Neural progenitor cell (in vitro differentiated cells): ENCODE measurements around the gene NRF1. TPM values are rescaled to one million over a fixed set of nuclear protein-coding genes. Genes with fewer than 3 reads are reported as not detected.

Experiments
- DNase-seq: peaks from one replicate; pipeline ENCODE4 v3.0.0-alpha.2; 2016; ENCODE audit warnings: low spot score
- H2AFZ ChIP-seq: fragments of 200-600 bp; sonication (generic); replicated peaks from 2 replicates; pipeline ENCODE4 v1.6.1; 2016; ENCODE audit warnings: antibody characterized with exemption
- H3F3A ChIP-seq: fragments of 200-600 bp; sonication (generic); 2 replicates; pipeline ENCODE4 v1.6.1; 2016; ENCODE audit warnings: antibody characterized with exemption, low read depth
- H3K27ac ChIP-seq: fragments of 200-600 bp; sonication (generic); 2 replicates; pipeline ENCODE4 v1.5.1; 2016; ENCODE audit warnings: mild to moderate bottlenecking
- H3K27me3 ChIP-seq: fragments of 200-600 bp; sonication (generic); 2 replicates; pipeline ENCODE4 v1.6.1; 2016; ENCODE audit warnings: mild to moderate bottlenecking, moderate library complexity
- H3K36me3 ChIP-seq: fragments of 200-600 bp; sonication (generic); 2 replicates; pipeline ENCODE4 v1.5.1; 2016
- H3K4me1 ChIP-seq: fragments of 200-600 bp; sonication (generic); 2 replicates; pipeline ENCODE4 v1.6.1; 2016; ENCODE audit warnings: mixed run types
- H3K4me2 ChIP-seq: fragments of 200-600 bp; sonication (generic); 2 replicates; pipeline ENCODE4 v1.6.1; 2016
- H3K4me3 ChIP-seq: fragments of 200-600 bp; sonication (generic); 2 replicates; pipeline ENCODE4 v1.5.1; 2016
- H3K79me2 ChIP-seq: fragments of 200-600 bp; sonication (generic); 2 replicates; pipeline ENCODE4 v1.6.1; 2016; ENCODE audit warnings: low read depth
- H3K9ac ChIP-seq: fragments of 200-600 bp; sonication (generic); 2 replicates; pipeline ENCODE4 v1.6.1; 2016
- H3K9me3 ChIP-seq: fragments of 200-600 bp; sonication (generic); 2 replicates; pipeline ENCODE4 v1.5.1; 2016; ENCODE audit warnings: low read depth
- H4K20me1 ChIP-seq: fragments of 200-600 bp; sonication (generic); 2 replicates; pipeline ENCODE4 v1.6.1; 2016; ENCODE audit warnings: low read depth
- H3K27ac Mint-ChIP-seq: 3 replicates; pipeline ENCODE4 v1.8.0; 2021; ENCODE audit warnings: mixed read lengths
- H3K27me3 Mint-ChIP-seq: 2 replicates; pipeline ENCODE4 v1.8.0; 2022; ENCODE audit warnings: low read depth, mild to moderate bottlenecking, inconsistent platforms, moderate library complexity, mixed read lengths; ENCODE audit not compliant: insufficient read depth
- H3K36me3 Mint-ChIP-seq: 3 replicates; pipeline ENCODE4 v1.8.0; 2021; ENCODE audit warnings: mixed read lengths
- H3K4me1 Mint-ChIP-seq: 3 replicates; pipeline ENCODE4 v1.8.0; 2021; ENCODE audit warnings: mixed read lengths
- H3K4me3 Mint-ChIP-seq: 3 replicates; pipeline ENCODE4 v1.8.0; 2021; ENCODE audit warnings: mild to moderate bottlenecking, moderate library complexity, mixed read lengths
- H3K9me3 Mint-ChIP-seq: 3 replicates; pipeline ENCODE4 v1.8.0; 2020; ENCODE audit warnings: mixed read lengths
- EZH2 ChIP-seq: fragments of 200-600 bp; sonication (generic); IDR thresholded peaks from 2 replicates; pipeline ENCODE4 v1.6.1; 2017; ENCODE audit warnings: antibody characterized with exemption, mild to moderate bottlenecking, moderate library complexity
- EZH2phosphoT487 ChIP-seq: fragments of 200-600 bp; sonication (generic); IDR thresholded peaks from 2 replicates; pipeline ENCODE4 v1.6.1; 2017; ENCODE audit warnings: antibody characterized with exemption
- total RNA-seq: library from RNA; depleted of rRNA; stranded (reverse); fragments of >200 nt; gene quantifications from 2 replicates; pipeline ENCODE4 v1.2.3, GENCODE V29; 2015; ENCODE audit warnings: low replicate concordance
- TF ChIP-seq, protein P1 (sequence below): fragments of 200-600 bp; sonication (generic); IDR thresholded peaks from 2 replicates; pipeline ENCODE4 v1.5.1; 2017; ENCODE audit warnings: antibody characterized with exemption, mild to moderate bottlenecking

The NRF1 gene
- total RNA-seq, 1 donor from 2014 or later, result 22.9 TPM

DNA sequence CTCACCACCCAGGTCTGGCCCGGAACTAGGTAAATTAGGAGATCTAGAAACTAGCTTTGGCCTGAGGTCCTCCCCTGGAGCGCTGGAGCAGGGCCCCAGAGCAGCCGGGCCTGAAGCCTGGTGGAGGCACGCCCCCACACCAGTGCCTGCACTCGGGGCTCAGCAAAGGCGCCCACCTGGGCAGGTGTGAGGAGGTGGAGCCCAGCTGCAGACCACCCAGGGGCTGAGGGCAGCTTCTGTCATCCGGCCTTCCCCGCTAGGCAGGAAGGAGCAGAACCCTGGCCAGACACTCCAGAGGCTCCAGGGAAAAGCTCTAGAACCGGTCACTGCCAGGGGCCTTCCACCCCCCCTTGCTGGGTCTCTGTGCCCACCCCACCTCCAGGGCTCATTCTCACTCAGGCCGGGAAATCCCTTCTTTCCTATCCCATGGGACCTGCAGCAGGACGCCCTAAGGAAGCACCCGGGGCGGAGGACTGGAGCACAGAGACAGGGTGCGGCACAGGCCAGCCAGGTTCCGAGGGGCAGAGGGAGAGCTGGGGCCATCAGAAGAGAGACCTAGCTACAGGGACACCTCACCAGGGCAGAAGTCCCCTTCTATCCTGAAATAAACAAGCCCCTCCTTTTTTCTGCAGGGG is 161.2 kb downstream of the NRF1 start:
- DNase-seq, result no peak
- no peaks in the 10 kb centered on the region for H3K9me3 ChIP-seq
- Mint-ChIP-seq H3K4me1 (no peaks in the 10 kb centered on the region), H3K9me3 (no peaks in the 10 kb centered on the region), H3K27me3 (peaks cover 28% of the 10 kb centered on the region), H3K36me3 (no peaks in the 10 kb centered on the region), H3K27ac (no peak overlapping the region), H3K4me3 (no peak overlapping the region)
- no peak overlapping the region for H3K27ac ChIP-seq
- TF ChIP-seq EZH2phosphoT487, result no peak
- TF ChIP-seq EZH2, result no peak
- TF ChIP-seq, protein P1, sequence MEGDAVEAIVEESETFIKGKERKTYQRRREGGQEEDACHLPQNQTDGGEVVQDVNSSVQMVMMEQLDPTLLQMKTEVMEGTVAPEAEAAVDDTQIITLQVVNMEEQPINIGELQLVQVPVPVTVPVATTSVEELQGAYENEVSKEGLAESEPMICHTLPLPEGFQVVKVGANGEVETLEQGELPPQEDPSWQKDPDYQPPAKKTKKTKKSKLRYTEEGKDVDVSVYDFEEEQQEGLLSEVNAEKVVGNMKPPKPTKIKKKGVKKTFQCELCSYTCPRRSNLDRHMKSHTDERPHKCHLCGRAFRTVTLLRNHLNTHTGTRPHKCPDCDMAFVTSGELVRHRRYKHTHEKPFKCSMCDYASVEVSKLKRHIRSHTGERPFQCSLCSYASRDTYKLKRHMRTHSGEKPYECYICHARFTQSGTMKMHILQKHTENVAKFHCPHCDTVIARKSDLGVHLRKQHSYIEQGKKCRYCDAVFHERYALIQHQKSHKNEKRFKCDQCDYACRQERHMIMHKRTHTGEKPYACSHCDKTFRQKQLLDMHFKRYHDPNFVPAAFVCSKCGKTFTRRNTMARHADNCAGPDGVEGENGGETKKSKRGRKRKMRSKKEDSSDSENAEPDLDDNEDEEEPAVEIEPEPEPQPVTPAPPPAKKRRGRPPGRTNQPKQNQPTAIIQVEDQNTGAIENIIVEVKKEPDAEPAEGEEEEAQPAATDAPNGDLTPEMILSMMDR, result no peak
- H2AFZ ChIP-seq, result no peak overlapping the region
- peak overlapping the region; percentile 46 for H3K4me2 ChIP-seq
- peaks cover 16% of the 10 kb centered on the region for H4K20me1 ChIP-seq
- peaks cover 57% of the 10 kb centered on the region for H3K27me3 ChIP-seq
- no peaks in the 10 kb centered on the region for H3K79me2 ChIP-seq
- no peak overlapping the region for H3K9ac ChIP-seq
- no peak overlapping the region for H3K4me3 ChIP-seq
- no peaks in the 10 kb centered on the region for H3K36me3 ChIP-seq
- no peaks in the 10 kb centered on the region for H3F3A ChIP-seq
- peaks cover 13% of the 10 kb centered on the region for H3K4me1 ChIP-seq

DNA sequence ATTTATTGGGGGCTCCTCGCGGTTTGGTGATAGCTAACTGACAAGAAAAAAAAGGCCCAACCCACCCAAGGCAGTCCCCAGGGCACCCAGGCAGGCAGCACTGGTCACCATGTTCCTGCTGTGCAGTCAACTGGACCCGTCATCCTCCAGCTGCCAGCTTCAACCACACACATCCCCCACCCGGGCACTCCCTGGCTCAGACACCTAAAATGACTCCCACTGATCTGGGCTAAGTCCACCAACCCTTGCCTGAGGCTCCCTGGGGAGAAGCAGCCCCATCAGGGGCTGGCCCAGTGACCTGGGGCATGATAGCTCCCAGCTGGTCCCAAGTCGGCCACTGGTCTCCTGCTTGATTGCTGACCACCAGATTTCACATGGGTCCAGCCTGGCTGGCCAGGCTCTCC is 161.8 kb downstream of the NRF1 start:
- Histone ChIP-seq H3K79me2 (no peaks in the 10 kb centered on the region), H3K27ac (no peak overlapping the region), H2AFZ (no peak overlapping the region), H3F3A (peaks cover 4% of the 10 kb centered on the region), H3K36me3 (no peaks in the 10 kb centered on the region), H3K27me3 (peaks cover 62% of the 10 kb centered on the region), H3K9ac (no peak overlapping the region), H3K4me2 (no peak overlapping the region), H3K4me3 (no peak overlapping the region), H4K20me1 (peaks cover 22% of the 10 kb centered on the region), H3K9me3 (no peaks in the 10 kb centered on the region), H3K4me1 (peaks cover 16% of the 10 kb centered on the region)
- H3K9me3 Mint-ChIP-seq, result no peaks in the 10 kb centered on the region
- no peak overlapping the region for H3K27ac Mint-ChIP-seq
- no peak overlapping the region for H3K4me3 Mint-ChIP-seq
- TF ChIP-seq, protein P1, result no peak
- TF ChIP-seq EZH2 (no peak), EZH2phosphoT487 (no peak)
- no peaks in the 10 kb centered on the region for H3K4me1 Mint-ChIP-seq
- DNase-seq, result no peak
- peaks cover 34% of the 10 kb centered on the region for H3K27me3 Mint-ChIP-seq
- H3K36me3 Mint-ChIP-seq, result no peaks in the 10 kb centered on the region

DNA sequence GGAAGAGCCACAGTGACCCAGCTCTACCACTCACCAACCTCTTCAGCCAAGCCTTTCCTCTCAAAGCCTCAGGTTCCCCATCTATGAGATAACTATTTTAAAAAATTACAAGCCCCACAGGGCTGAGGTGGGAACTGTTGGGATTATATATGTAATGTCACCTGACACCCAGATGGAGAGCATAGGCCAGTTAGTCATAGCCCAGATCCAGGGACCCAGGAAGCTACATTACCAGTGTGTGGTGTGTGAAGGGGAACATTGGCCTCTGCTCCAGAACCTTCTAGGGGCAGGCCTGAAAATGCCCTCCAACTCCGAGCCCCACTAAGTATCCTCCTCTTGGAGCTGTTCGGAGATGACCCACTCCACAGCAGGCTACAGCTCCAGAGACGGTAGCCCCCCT is 162.4 kb downstream of the NRF1 start:
- no peak overlapping the region for H3K27ac ChIP-seq
- Mint-ChIP-seq H3K4me1 (no peaks in the 10 kb centered on the region), H3K36me3 (no peaks in the 10 kb centered on the region), H3K27ac (no peak overlapping the region), H3K9me3 (no peaks in the 10 kb centered on the region), H3K27me3 (peaks cover 39% of the 10 kb centered on the region), H3K4me3 (no peak overlapping the region)
- H3K4me3 ChIP-seq, result no peak overlapping the region
- peaks cover 27% of the 10 kb centered on the region for H4K20me1 ChIP-seq
- peaks cover 21% of the 10 kb centered on the region for H3K4me1 ChIP-seq
- TF ChIP-seq, protein P1, result no peak
- TF ChIP-seq EZH2phosphoT487 (no peak), EZH2 (no peak)
- H2AFZ ChIP-seq, result no peak overlapping the region
- no peaks in the 10 kb centered on the region for H3K36me3 ChIP-seq
- H3K79me2 ChIP-seq, result no peaks in the 10 kb centered on the region
- no peaks in the 10 kb centered on the region for H3K9me3 ChIP-seq
- H3K9ac ChIP-seq, result no peak overlapping the region
- no peak overlapping the region for H3K4me2 ChIP-seq
- H3F3A ChIP-seq, result peaks cover 7% of the 10 kb centered on the region
- H3K27me3 ChIP-seq, result peaks cover 68% of the 10 kb centered on the region
- no peak for DNase-seq
